ENCODE results near the gene KSR1.

The KSR1 gene

GRCh38 chr17:27533874-27534815, 77.9 kb downstream of the KSR1 start:
- intact Hi-C loops (cut with micrococcal nuclease): loop anchor here (5.0 kb wide), 2 partner anchors 182 to 297 kb away; no protein-coding TSS in a partner anchor
- Mint-ChIP-seq H3K4me3 (no peak overlapping the region), H3K36me3 (ENCODE audit: low read depth) (no peaks in the 10 kb centered on the region), H3K27ac (no peak overlapping the region), H3K9me3 (no peaks in the 10 kb centered on the region), H3K27me3 (peaks cover 1% of the 10 kb centered on the region), H3K4me1 (ENCODE audit: low read depth) (peaks cover 70% of the 10 kb centered on the region)

GRCh38 chr17:27535178-27535928, 79.1 kb downstream of the KSR1 start:
- Mint-ChIP-seq H3K27ac (no peak overlapping the region), H3K36me3 (ENCODE audit: low read depth) (no peaks in the 10 kb centered on the region), H3K4me3 (no peak overlapping the region), H3K9me3 (no peaks in the 10 kb centered on the region), H3K4me1 (ENCODE audit: low read depth) (peaks cover 70% of the 10 kb centered on the region), H3K27me3 (peaks cover 1% of the 10 kb centered on the region)
- intact Hi-C loops (cut with micrococcal nuclease): no loop called here

GRCh38 chr17:27535975-27536374, 79.7 kb downstream of the KSR1 start:
- Mint-ChIP-seq H3K4me3 (no peak overlapping the region), H3K36me3 (ENCODE audit: low read depth) (no peaks in the 10 kb centered on the region), H3K27ac (no peak overlapping the region), H3K4me1 (ENCODE audit: low read depth) (peaks cover 70% of the 10 kb centered on the region), H3K27me3 (peaks cover 1% of the 10 kb centered on the region), H3K9me3 (no peaks in the 10 kb centered on the region)
- intact Hi-C loops (cut with micrococcal nuclease): no loop called here

- intact Hi-C loops (cut with micrococcal nuclease): no loop called here
- Mint-ChIP-seq H3K9me3 (no peaks in the 10 kb centered on the region), H3K4me1 (ENCODE audit: low read depth) (peaks cover 70% of the 10 kb centered on the region), H3K27ac (peak overlapping the region; percentile 50), H3K4me3 (no peak overlapping the region), H3K27me3 (peaks cover 1% of the 10 kb centered on the region), H3K36me3 (ENCODE audit: low read depth) (no peaks in the 10 kb centered on the region)
Observed at GRCh38 chr17:27536781-27537180, 80.5 kb downstream of the KSR1 start.

- H3K36me3 Mint-ChIP-seq (ENCODE audit: low read depth): no peaks in the 10 kb centered on the region
- peaks cover 1% of the 10 kb centered on the region for H3K27me3 Mint-ChIP-seq
- H3K4me1 Mint-ChIP-seq (ENCODE audit: low read depth): peaks cover 64% of the 10 kb centered on the region
- H3K4me3 Mint-ChIP-seq: no peak overlapping the region
- intact Hi-C loops (cut with micrococcal nuclease): no loop called here
- no peaks in the 10 kb centered on the region for H3K9me3 Mint-ChIP-seq
- H3K27ac Mint-ChIP-seq: no peak overlapping the region
Observed at GRCh38 chr17:27538156-27538955, 82.1 kb downstream of the KSR1 start.

- Mint-ChIP-seq H3K9me3 (no peaks in the 10 kb centered on the region), H3K27me3 (peaks cover 1% of the 10 kb centered on the region), H3K4me3 (no peak overlapping the region), H3K4me1 (ENCODE audit: low read depth) (peaks cover 61% of the 10 kb centered on the region), H3K36me3 (ENCODE audit: low read depth) (no peaks in the 10 kb centered on the region), H3K27ac (peak overlapping the region; percentile 50)
- intact Hi-C loops (cut with micrococcal nuclease): no loop called here
Observed at GRCh38 chr17:27539152-27539551, 82.9 kb downstream of the KSR1 start.

- Mint-ChIP-seq H3K27ac (peak overlapping the region; percentile 91), H3K36me3 (ENCODE audit: low read depth) (no peaks in the 10 kb centered on the region), H3K27me3 (peaks cover 1% of the 10 kb centered on the region), H3K4me3 (peak overlapping the region; percentile 56), H3K4me1 (ENCODE audit: low read depth) (peaks cover 68% of the 10 kb centered on the region), H3K9me3 (no peaks in the 10 kb centered on the region)
- intact Hi-C loops (cut with micrococcal nuclease): loop anchor here (1.0 kb wide), 1 partner anchor 11 kb away; no protein-coding TSS in a partner anchor
Observed at GRCh38 chr17:27539794-27540317, 83.6 kb downstream of the KSR1 start.

GRCh38 chr17:27540318-27541101, 84.3 kb downstream of the KSR1 start:
- Mint-ChIP-seq H3K9me3 (no peaks in the 10 kb centered on the region), H3K27me3 (peaks cover 1% of the 10 kb centered on the region), H3K4me1 (ENCODE audit: low read depth) (peaks cover 69% of the 10 kb centered on the region), H3K27ac (peak overlapping the region; percentile 91), H3K4me3 (peak overlapping the region; percentile 56), H3K36me3 (ENCODE audit: low read depth) (no peaks in the 10 kb centered on the region)
- intact Hi-C loops (cut with micrococcal nuclease): loop anchor here (1.0 kb wide), 1 partner anchor 11 kb away; no protein-coding TSS in a partner anchor

- no peak overlapping the region for H3K4me3 Mint-ChIP-seq
- H3K27ac Mint-ChIP-seq: peak overlapping the region; percentile 91
Observed at GRCh38 chr17:27541301-27542023, 85.2 kb downstream of the KSR1 start.

GRCh38 chr17:27542841-27543463, 86.7 kb downstream of the KSR1 start:
- no peak overlapping the region for H3K27ac Mint-ChIP-seq
- H3K9me3 Mint-ChIP-seq: no peaks in the 10 kb centered on the region
- peaks cover 1% of the 10 kb centered on the region for H3K27me3 Mint-ChIP-seq
- H3K4me3 Mint-ChIP-seq: no peak overlapping the region
- peaks cover 72% of the 10 kb centered on the region for H3K4me1 Mint-ChIP-seq (ENCODE audit: low read depth)
- H3K36me3 Mint-ChIP-seq (ENCODE audit: low read depth): no peaks in the 10 kb centered on the region
- intact Hi-C loops (cut with micrococcal nuclease): no loop called here

More at GRCh38 chr17:27541301-27542023, 85.2 kb downstream of the KSR1 start:
- peaks cover 1% of the 10 kb centered on the region for H3K27me3 Mint-ChIP-seq
- intact Hi-C loops (cut with micrococcal nuclease): no loop called here
- no peaks in the 10 kb centered on the region for H3K36me3 Mint-ChIP-seq (ENCODE audit: low read depth)
- H3K4me1 Mint-ChIP-seq (ENCODE audit: low read depth): peaks cover 69% of the 10 kb centered on the region
- H3K9me3 Mint-ChIP-seq: no peaks in the 10 kb centered on the region

- Mint-ChIP-seq H3K4me1 (ENCODE audit: low read depth) (peaks cover 72% of the 10 kb centered on the region), H3K9me3 (no peaks in the 10 kb centered on the region), H3K27me3 (peaks cover 1% of the 10 kb centered on the region), H3K27ac (no peak overlapping the region), H3K4me3 (no peak overlapping the region), H3K36me3 (ENCODE audit: low read depth) (no peaks in the 10 kb centered on the region)
- intact Hi-C loops (cut with micrococcal nuclease): no loop called here
Observed at GRCh38 chr17:27543464-27543856, 87.2 kb downstream of the KSR1 start.

GRCh38 chr17:27543958-27544349, 87.7 kb downstream of the KSR1 start:
- Mint-ChIP-seq H3K36me3 (ENCODE audit: low read depth) (no peaks in the 10 kb centered on the region), H3K27ac (no peak overlapping the region), H3K27me3 (no peaks in the 10 kb centered on the region), H3K9me3 (no peaks in the 10 kb centered on the region), H3K4me1 (ENCODE audit: low read depth) (peaks cover 68% of the 10 kb centered on the region), H3K4me3 (no peak overlapping the region)
- intact Hi-C loops (cut with micrococcal nuclease): no loop called here
